ENCODE results near the gene AGAP1.

The AGAP1 gene

GRCh38 chr2:235676536-235676799 is 182.6 kb downstream of the AGAP1 start:
- no peak overlapping the region for H3K27ac Mint-ChIP-seq
- H3K9me3 Mint-ChIP-seq = no peaks in the 10 kb centered on the region
- H3K4me3 Mint-ChIP-seq = no peak overlapping the region
- no peaks in the 10 kb centered on the region for H3K36me3 Mint-ChIP-seq (ENCODE audit: low read depth)
- H3K4me1 Mint-ChIP-seq (ENCODE audit: low read depth) = peaks cover under 1% of the 10 kb centered on the region
- peaks cover 37% of the 10 kb centered on the region for H3K27me3 Mint-ChIP-seq (ENCODE audit: low read depth)

GRCh38 chr2:235677276-235677788 is 183.5 kb downstream of the AGAP1 start:
- no peaks in the 10 kb centered on the region for H3K4me1 Mint-ChIP-seq (ENCODE audit: low read depth)
- peaks cover 28% of the 10 kb centered on the region for H3K27me3 Mint-ChIP-seq (ENCODE audit: low read depth)
- H3K27ac Mint-ChIP-seq = no peak overlapping the region
- no peak overlapping the region for H3K4me3 Mint-ChIP-seq
- H3K9me3 Mint-ChIP-seq = no peaks in the 10 kb centered on the region
- no peaks in the 10 kb centered on the region for H3K36me3 Mint-ChIP-seq (ENCODE audit: low read depth)

- H3K4me1 Mint-ChIP-seq (ENCODE audit: low read depth) = no peaks in the 10 kb centered on the region
Measured at GRCh38 chr2:235677937-235678336, 184.1 kb downstream of the AGAP1 start.

GRCh38 chr2:235678712-235679111 is 184.9 kb downstream of the AGAP1 start:
- Mint-ChIP-seq H3K9me3 (no peaks in the 10 kb centered on the region), H3K4me3 (no peak overlapping the region), H3K27ac (no peak overlapping the region), H3K36me3 (ENCODE audit: low read depth) (no peaks in the 10 kb centered on the region), H3K4me1 (ENCODE audit: low read depth) (no peaks in the 10 kb centered on the region), H3K27me3 (ENCODE audit: low read depth) (peaks cover 18% of the 10 kb centered on the region)

More at GRCh38 chr2:235677937-235678336, 184.1 kb downstream of the AGAP1 start:
- Mint-ChIP-seq H3K36me3 (ENCODE audit: low read depth) (no peaks in the 10 kb centered on the region), H3K27ac (no peak overlapping the region), H3K4me3 (no peak overlapping the region), H3K27me3 (ENCODE audit: low read depth) (peaks cover 23% of the 10 kb centered on the region), H3K9me3 (no peaks in the 10 kb centered on the region)

- H3K27ac Mint-ChIP-seq = no peak overlapping the region
- no peaks in the 10 kb centered on the region for H3K36me3 Mint-ChIP-seq (ENCODE audit: low read depth)
- H3K9me3 Mint-ChIP-seq = no peaks in the 10 kb centered on the region
- H3K27me3 Mint-ChIP-seq (ENCODE audit: low read depth) = peaks cover 12% of the 10 kb centered on the region
- H3K4me1 Mint-ChIP-seq (ENCODE audit: low read depth) = no peaks in the 10 kb centered on the region
- H3K4me3 Mint-ChIP-seq = no peak overlapping the region
Measured at GRCh38 chr2:235679471-235679870, 185.6 kb downstream of the AGAP1 start.

GRCh38 chr2:235685024-235685721 is 191.3 kb downstream of the AGAP1 start:
- H3K9me3 Mint-ChIP-seq = no peaks in the 10 kb centered on the region
- no peaks in the 10 kb centered on the region for H3K27me3 Mint-ChIP-seq (ENCODE audit: low read depth)
- no peak overlapping the region for H3K27ac Mint-ChIP-seq
- no peaks in the 10 kb centered on the region for H3K4me1 Mint-ChIP-seq (ENCODE audit: low read depth)
- H3K4me3 Mint-ChIP-seq = no peak overlapping the region
- H3K36me3 Mint-ChIP-seq (ENCODE audit: low read depth) = no peaks in the 10 kb centered on the region

GRCh38 chr2:235688511-235689426 is 194.9 kb downstream of the AGAP1 start:
- H3K36me3 Mint-ChIP-seq (ENCODE audit: low read depth) = no peaks in the 10 kb centered on the region
- H3K27ac Mint-ChIP-seq = no peak overlapping the region
- no peaks in the 10 kb centered on the region for H3K27me3 Mint-ChIP-seq (ENCODE audit: low read depth)
- no peaks in the 10 kb centered on the region for H3K4me1 Mint-ChIP-seq (ENCODE audit: low read depth)
- H3K4me3 Mint-ChIP-seq = no peak overlapping the region
- no peaks in the 10 kb centered on the region for H3K9me3 Mint-ChIP-seq

- H3K36me3 Mint-ChIP-seq (ENCODE audit: low read depth) = no peaks in the 10 kb centered on the region
- no peaks in the 10 kb centered on the region for H3K9me3 Mint-ChIP-seq
- H3K4me1 Mint-ChIP-seq (ENCODE audit: low read depth) = no peaks in the 10 kb centered on the region
- no peak overlapping the region for H3K27ac Mint-ChIP-seq
- no peaks in the 10 kb centered on the region for H3K27me3 Mint-ChIP-seq (ENCODE audit: low read depth)
- H3K4me3 Mint-ChIP-seq = no peak overlapping the region
Measured at GRCh38 chr2:235689427-235689853, 195.6 kb downstream of the AGAP1 start.

GRCh38 chr2:235690082-235690808 is 196.4 kb downstream of the AGAP1 start:
- Mint-ChIP-seq H3K27ac (no peak overlapping the region), H3K27me3 (ENCODE audit: low read depth) (no peaks in the 10 kb centered on the region), H3K36me3 (ENCODE audit: low read depth) (no peaks in the 10 kb centered on the region), H3K4me3 (no peak overlapping the region), H3K9me3 (no peaks in the 10 kb centered on the region), H3K4me1 (ENCODE audit: low read depth) (no peaks in the 10 kb centered on the region)

GRCh38 chr2:235690809-235691450 is 197.1 kb downstream of the AGAP1 start:
- Mint-ChIP-seq H3K9me3 (no peaks in the 10 kb centered on the region), H3K4me1 (ENCODE audit: low read depth) (no peaks in the 10 kb centered on the region), H3K36me3 (ENCODE audit: low read depth) (no peaks in the 10 kb centered on the region), H3K4me3 (no peak overlapping the region), H3K27ac (no peak overlapping the region), H3K27me3 (ENCODE audit: low read depth) (no peaks in the 10 kb centered on the region)

GRCh38 chr2:235692076-235692475 is 198.2 kb downstream of the AGAP1 start:
- Mint-ChIP-seq H3K4me1 (ENCODE audit: low read depth) (no peaks in the 10 kb centered on the region), H3K36me3 (ENCODE audit: low read depth) (no peaks in the 10 kb centered on the region), H3K27me3 (ENCODE audit: low read depth) (no peaks in the 10 kb centered on the region), H3K27ac (no peak overlapping the region), H3K9me3 (no peaks in the 10 kb centered on the region), H3K4me3 (no peak overlapping the region)

- Mint-ChIP-seq H3K27me3 (ENCODE audit: low read depth) (no peaks in the 10 kb centered on the region), H3K4me3 (no peak overlapping the region), H3K27ac (no peak overlapping the region), H3K9me3 (no peaks in the 10 kb centered on the region), H3K36me3 (ENCODE audit: low read depth) (no peaks in the 10 kb centered on the region), H3K4me1 (ENCODE audit: low read depth) (no peaks in the 10 kb centered on the region)
Measured at GRCh38 chr2:235692671-235693171, 198.9 kb downstream of the AGAP1 start.

- H3K27ac Mint-ChIP-seq = no peak overlapping the region
- H3K9me3 Mint-ChIP-seq = no peaks in the 10 kb centered on the region
- H3K36me3 Mint-ChIP-seq (ENCODE audit: low read depth) = no peaks in the 10 kb centered on the region
- H3K4me3 Mint-ChIP-seq = no peak overlapping the region
- no peaks in the 10 kb centered on the region for H3K4me1 Mint-ChIP-seq (ENCODE audit: low read depth)
- H3K27me3 Mint-ChIP-seq (ENCODE audit: low read depth) = no peaks in the 10 kb centered on the region
Measured at GRCh38 chr2:235693279-235693678, 199.4 kb downstream of the AGAP1 start.

All from T-helper 1 cell treated with Interleukin-12 subunit alpha and Interleukin-12 subunit beta and Interleukin-4 antibody, amounts not matched to agents 30 μg/mL and 1 μg/mL, for 36 hours (primary cell).